Muscle layer of colon (tissue), 2 donors: ENCODE measurements around the gene DPP6.

Experiments
- H3K27ac ChIP-seq: one replicate; pipeline ENCODE4 v1.7.0; 2013; ENCODE audit warnings: low read depth, mild to moderate bottlenecking, low read length, moderate library complexity
- H3K27me3 ChIP-seq, 2 donors: one replicate each; pipeline ENCODE4 v1.7.0; 2013; ENCODE audit warnings: low read length in 2 of 2, mild to moderate bottlenecking in 2 of 2; ENCODE audit not compliant: insufficient read depth in 2 of 2, control insufficient read depth in 1 of 2
- H3K36me3 ChIP-seq: one replicate; pipeline ENCODE4 v1.7.0; 2013; ENCODE audit warnings: mild to moderate bottlenecking, low read length; ENCODE audit not compliant: insufficient read depth
- H3K4me1 ChIP-seq: one replicate; pipeline ENCODE4 v1.7.0; 2013; ENCODE audit warnings: mild to moderate bottlenecking, low read length; ENCODE audit not compliant: insufficient read depth
- H3K4me3 ChIP-seq, 2 donors: one replicate each; pipeline ENCODE4 v1.7.0; 2013; ENCODE audit warnings: low read length in 2 of 2, low read depth in 1 of 2, mild to moderate bottlenecking in 1 of 2, moderate library complexity in 1 of 2
- H3K9ac ChIP-seq: one replicate; pipeline ENCODE4 v1.7.0; 2013; ENCODE audit warnings: low read length
- H3K9me3 ChIP-seq: one replicate; pipeline ENCODE4 v1.7.0; 2013; ENCODE audit warnings: mild to moderate bottlenecking, low read length
- donor health status: abdominal sarcoma.
- donor health status: Adenocarcinoma of cecum.

The DPP6 gene

DNA sequence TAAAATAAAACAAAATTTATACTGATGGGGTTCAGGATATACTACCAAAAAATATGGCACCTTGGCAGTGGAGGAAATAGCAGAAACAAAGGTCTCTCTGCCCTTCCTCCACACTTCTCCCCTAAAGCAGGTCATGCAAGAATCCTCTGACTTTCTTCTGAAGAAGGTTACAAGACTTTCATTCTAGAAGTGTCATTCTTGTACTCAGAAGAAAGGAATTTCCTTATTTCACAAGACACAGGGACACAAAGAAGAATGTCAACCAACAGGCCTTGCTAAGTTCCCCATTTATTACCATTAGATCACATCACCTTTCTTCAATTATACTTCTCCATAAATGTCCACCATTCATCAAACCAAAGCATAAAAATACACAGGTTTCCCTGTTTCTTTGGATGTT lies 480.6 kb downstream of the DPP6 start:
- H3K9me3 ChIP-seq = no peaks in the 10 kb centered on the region
- no peaks in the 10 kb centered on the region for H3K36me3 ChIP-seq
- no peak overlapping the region for H3K4me3 ChIP-seq
- H3K27me3 ChIP-seq = no peaks in the 10 kb centered on the region
- H3K27ac ChIP-seq = no peak overlapping the region
- no peak overlapping the region for H3K9ac ChIP-seq
- H3K4me1 ChIP-seq = no peaks in the 10 kb centered on the region

DNA sequence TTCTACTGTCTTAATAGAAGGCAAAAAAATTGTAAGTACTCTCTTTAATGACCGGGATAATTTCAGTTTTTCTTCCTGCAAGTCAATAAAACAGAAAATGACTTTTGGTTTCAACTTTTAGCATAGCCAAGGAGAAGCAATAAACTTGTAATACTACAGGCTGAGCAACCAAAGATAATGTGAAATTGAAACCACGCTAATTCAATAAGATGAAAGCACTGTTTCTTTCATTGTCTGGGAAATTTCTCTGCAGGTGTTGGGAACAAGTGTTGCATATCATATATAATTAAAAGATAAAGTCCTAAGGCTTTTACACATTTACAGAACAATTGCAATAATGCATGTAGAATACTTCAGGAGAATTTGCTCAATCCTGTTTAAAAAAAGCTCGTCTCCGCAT lies 488.4 kb downstream of the DPP6 start:
- H3K9ac ChIP-seq = no peak overlapping the region
- H3K9me3 ChIP-seq = no peaks in the 10 kb centered on the region
- H3K27me3 ChIP-seq = no peaks in the 10 kb centered on the region
- H3K27ac ChIP-seq = no peak overlapping the region
- no peaks in the 10 kb centered on the region for H3K4me1 ChIP-seq
- H3K36me3 ChIP-seq = no peaks in the 10 kb centered on the region
- H3K4me3 ChIP-seq = no peak overlapping the region

DNA sequence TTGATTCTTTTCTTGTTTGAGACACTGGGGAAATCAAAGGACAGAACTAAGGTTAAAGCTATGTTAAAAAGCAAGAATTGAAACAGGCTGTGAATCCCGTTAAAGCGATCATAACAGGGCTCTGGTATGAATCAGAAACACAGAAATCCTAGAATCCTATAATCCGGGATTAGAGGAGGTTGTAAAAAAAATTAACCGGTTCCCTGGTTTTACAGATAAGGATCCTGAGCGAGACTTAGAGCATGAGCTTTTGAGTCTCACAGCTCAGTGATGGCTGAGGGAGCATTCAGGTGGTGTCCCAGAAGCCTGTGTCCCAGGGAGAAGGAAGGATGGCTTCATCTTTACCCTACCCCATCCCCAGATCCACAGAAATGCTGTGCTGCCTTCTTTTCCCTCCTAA lies 489.4 kb downstream of the DPP6 start:
- H3K9me3 ChIP-seq = no peaks in the 10 kb centered on the region
- no peak overlapping the region for H3K4me3 ChIP-seq
- no peak overlapping the region for H3K27ac ChIP-seq
- no peak overlapping the region for H3K9ac ChIP-seq
- H3K27me3 ChIP-seq = no peaks in the 10 kb centered on the region
- H3K4me1 ChIP-seq = no peaks in the 10 kb centered on the region
- no peaks in the 10 kb centered on the region for H3K36me3 ChIP-seq

DNA sequence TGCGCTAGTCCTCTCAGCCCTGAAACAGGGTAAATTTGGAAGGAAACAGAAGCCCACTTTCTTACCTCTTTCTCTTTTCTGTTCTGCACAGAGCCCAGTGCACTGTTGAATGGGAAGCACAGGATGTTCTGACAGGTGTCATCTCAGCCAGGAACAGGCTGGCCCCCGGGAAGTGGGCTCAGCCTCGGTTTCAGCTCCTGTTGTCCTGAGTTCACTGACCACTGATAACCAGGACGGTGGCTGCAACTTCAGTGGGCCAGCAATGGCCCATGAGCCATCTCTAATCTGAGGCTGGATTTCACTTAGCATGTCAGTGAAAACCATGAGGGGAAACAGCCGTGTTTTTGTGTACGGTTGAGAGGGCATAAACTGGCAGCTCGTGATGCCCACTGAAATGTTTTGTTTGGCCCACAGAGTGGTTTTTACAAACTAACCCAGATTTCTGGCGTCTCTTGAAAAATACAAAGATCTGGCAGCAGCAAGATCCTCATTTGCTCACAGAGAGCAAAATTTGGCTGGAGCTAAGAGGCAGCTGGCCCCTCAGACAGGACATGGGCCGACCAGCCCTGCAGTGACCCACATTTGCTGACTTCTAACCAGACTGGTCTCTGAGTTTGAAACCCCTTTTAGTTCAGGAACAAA lies 494.9 kb downstream of the DPP6 start:
- Histone ChIP-seq H3K4me3 (no peak overlapping the region), H3K27me3 (no peaks in the 10 kb centered on the region)

DNA sequence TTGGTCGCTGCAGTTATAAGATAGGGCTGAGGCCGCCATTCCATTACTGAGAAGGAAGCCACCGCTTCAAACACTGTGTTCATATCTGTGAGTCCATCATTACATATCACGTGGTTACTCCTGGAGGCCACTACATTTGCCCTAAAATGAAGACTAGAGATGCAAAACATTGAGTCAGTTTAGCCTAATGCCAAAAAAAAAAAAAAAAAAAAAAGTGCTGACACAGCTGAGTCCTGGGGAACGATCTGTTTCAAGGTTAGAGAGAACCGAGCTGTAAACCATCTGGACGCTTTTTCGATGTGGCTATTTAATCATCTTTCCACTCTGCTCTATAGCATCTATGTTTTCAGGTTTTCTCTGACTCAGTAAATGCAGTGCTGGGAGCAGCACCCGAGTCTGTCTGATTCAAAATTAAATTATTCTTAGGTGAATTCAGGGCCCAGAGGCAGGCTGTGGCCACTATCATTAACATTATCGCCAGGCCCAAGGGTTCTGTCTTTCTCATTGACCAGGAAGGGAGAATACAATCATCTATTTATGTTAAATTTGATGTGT lies 501.6 kb downstream of the DPP6 start:
- Histone ChIP-seq H3K9ac (no peak overlapping the region), H3K4me1 (no peaks in the 10 kb centered on the region), H3K4me3 (no peak overlapping the region), H3K27ac (no peak overlapping the region), H3K9me3 (no peaks in the 10 kb centered on the region), H3K27me3 (no peaks in the 10 kb centered on the region), H3K36me3 (no peaks in the 10 kb centered on the region)

More for the DNA sequence above, 494.9 kb downstream of the DPP6 start:
- Histone ChIP-seq H3K36me3 (no peaks in the 10 kb centered on the region), H3K4me1 (no peaks in the 10 kb centered on the region), H3K9me3 (no peaks in the 10 kb centered on the region), H3K27ac (no peak overlapping the region), H3K9ac (no peak overlapping the region)

DNA sequence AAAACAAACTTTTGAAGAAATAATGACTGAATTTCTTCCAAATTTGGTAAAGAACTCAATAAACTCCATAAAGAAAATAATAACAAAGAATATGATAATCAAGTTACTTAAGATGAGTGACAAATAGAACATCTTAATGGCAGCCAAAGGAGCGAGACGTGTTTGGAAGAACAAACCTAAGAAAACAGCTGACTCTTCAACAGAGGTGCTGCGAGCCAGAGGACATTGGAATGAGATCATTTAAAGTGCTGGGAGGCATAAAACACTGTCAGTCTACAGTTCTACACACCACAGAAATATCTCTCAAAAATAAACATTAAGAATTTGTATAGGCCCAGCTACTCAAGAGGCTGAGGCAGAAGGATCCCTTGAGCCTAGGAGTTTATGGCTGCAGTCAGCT lies 507.3 kb downstream of the DPP6 start:
- no peaks in the 10 kb centered on the region for H3K9me3 ChIP-seq
- H3K9ac ChIP-seq = no peak overlapping the region
- no peaks in the 10 kb centered on the region for H3K27me3 ChIP-seq
- no peak overlapping the region for H3K27ac ChIP-seq
- H3K4me1 ChIP-seq = no peaks in the 10 kb centered on the region
- H3K36me3 ChIP-seq = no peaks in the 10 kb centered on the region
- no peak overlapping the region for H3K4me3 ChIP-seq

DNA sequence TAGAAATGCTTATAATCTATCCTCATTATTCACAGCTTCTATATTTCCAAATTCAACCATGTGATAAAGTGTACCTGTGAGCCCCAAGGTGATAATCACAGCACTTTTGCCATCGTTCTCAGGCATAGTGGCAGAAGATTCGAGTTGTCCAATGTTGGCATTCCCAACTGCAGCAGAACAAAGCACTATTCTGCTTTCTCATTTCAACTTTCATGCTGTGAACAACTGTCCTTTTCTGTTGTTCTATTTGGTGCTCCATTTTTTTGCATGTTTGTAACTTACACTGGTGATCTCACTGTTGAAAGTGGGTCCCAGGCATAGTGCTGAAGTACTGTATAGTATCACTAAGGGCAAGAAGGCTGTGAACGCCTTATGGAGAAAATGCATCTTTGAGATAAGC lies 512.5 kb downstream of the DPP6 start:
- Histone ChIP-seq H3K36me3 (no peaks in the 10 kb centered on the region), H3K4me1 (no peaks in the 10 kb centered on the region), H3K9me3 (no peaks in the 10 kb centered on the region), H3K27me3 (no peaks in the 10 kb centered on the region), H3K9ac (no peak overlapping the region), H3K27ac (no peak overlapping the region), H3K4me3 (no peak overlapping the region)

DNA sequence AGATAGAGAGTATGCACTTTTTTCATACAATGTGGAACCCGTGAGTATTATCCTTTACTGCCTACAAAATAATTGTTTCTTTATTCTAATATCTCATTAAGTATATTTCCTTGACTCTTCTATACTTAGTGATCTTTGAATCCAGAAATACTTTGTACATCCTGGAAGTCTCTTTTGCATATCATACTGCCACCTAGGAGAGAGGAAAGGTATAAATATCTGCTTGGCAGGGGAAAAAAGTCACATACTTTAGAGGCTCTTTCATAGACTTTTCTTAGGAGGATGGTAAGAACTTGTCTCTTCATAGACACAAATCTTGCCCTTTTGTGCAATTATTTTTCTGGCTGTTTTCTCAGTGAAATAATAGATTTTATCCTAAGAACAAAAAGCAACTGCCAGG lies 514.7 kb downstream of the DPP6 start:
- Histone ChIP-seq H3K27ac (no peak overlapping the region), H3K36me3 (no peaks in the 10 kb centered on the region)

DNA sequence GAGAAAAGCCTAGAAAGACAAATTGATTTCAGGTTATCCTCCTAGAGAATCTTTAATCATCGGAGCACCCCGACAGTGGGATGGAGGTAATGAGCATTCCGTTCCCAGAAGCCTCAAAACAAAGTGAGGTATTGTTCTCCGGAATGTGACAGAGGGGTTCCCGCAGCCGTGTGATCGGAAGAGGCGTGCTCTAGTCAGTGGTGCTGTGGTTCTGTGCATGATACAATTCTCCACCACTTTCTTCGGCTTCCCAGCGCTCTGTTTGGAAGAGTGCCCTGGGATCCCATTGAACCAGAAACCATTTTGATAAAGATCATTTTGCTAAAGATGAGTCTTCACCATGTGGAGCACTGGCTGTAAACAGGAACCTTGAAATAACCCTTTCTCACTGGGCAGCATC lies 516.1 kb downstream of the DPP6 start:
- Histone ChIP-seq H3K27ac (no peak overlapping the region), H3K4me1 (no peaks in the 10 kb centered on the region), H3K27me3 (no peaks in the 10 kb centered on the region), H3K9ac (no peak overlapping the region), H3K4me3 (no peak overlapping the region), H3K36me3 (no peaks in the 10 kb centered on the region), H3K9me3 (no peaks in the 10 kb centered on the region)

More for the DNA sequence above, 514.7 kb downstream of the DPP6 start:
- Histone ChIP-seq H3K9me3 (no peaks in the 10 kb centered on the region), H3K4me1 (no peaks in the 10 kb centered on the region), H3K9ac (no peak overlapping the region), H3K4me3 (no peak overlapping the region), H3K27me3 (no peaks in the 10 kb centered on the region)

DNA sequence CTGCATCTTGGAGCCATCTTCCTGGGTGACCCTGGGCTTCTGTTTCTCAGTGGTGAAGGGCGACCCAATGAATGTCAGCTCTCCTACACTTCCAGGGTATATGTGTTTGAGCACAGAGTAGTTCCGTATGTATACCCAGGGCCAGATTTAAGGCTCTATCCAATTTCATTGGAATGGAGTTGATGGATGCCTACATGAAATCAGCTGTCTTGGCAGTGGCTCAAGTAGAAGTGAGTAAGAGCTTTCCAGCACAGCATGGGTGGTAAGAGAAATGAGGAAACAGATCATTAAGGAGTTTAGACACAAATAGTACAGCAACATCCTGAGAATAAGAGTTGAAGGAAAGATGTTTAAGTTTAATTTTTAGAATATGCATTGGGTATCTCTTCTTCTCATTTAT lies 517.7 kb downstream of the DPP6 start:
- no peaks in the 10 kb centered on the region for H3K36me3 ChIP-seq
- H3K9ac ChIP-seq = no peak overlapping the region
- H3K27ac ChIP-seq = no peak overlapping the region
- H3K9me3 ChIP-seq = no peaks in the 10 kb centered on the region
- H3K4me1 ChIP-seq = no peaks in the 10 kb centered on the region
- no peaks in the 10 kb centered on the region for H3K27me3 ChIP-seq
- no peak overlapping the region for H3K4me3 ChIP-seq

DNA sequence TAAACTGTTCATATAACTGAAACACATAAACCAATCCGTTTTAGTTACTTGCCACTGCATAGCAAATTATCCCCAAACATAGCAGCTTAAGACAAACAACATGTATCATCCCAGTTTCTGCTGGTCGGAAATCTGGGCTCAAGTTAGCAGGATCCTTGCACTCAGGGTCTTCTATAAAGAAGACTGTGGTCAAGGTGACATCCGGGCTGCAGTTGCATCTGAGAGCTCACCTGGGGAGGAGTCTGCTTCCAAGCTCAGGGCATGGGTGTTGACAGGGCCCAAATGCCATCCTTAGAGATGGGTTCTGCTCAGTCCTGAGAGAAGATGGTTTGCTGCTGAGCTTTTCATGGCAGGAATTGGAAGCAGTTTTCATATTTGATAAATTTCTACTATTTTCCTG lies 519.6 kb downstream of the DPP6 start:
- no peaks in the 10 kb centered on the region for H3K9me3 ChIP-seq

DNA sequence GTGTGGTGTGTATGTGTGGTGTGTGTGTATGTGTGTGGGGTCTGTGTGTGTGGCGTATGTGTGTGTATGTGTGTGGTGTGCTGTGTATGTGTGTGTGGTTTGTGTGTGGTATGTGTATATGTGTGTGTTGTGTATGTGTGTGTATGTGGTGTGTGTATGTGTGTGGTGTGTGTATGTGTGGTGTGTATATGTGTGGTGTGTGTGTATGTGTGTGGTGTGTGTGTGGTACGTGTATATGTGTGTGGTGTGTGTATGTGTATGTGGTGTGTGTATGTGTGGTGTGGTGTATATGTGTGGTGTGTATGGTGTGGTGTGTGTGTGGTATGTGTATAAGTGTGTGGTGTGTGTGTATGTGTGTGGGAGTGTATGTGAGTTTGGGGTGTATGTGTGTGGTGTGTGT lies 522.0 kb downstream of the DPP6 start:
- Histone ChIP-seq H3K9me3 (no peaks in the 10 kb centered on the region), H3K4me1 (no peaks in the 10 kb centered on the region), H3K9ac (no peak overlapping the region), H3K36me3 (no peaks in the 10 kb centered on the region), H3K4me3 (no peak overlapping the region), H3K27ac (no peak overlapping the region), H3K27me3 (no peaks in the 10 kb centered on the region)

More for the DNA sequence above, 519.6 kb downstream of the DPP6 start:
- no peak overlapping the region for H3K9ac ChIP-seq
- no peak overlapping the region for H3K4me3 ChIP-seq
- no peaks in the 10 kb centered on the region for H3K36me3 ChIP-seq
- H3K27me3 ChIP-seq = no peaks in the 10 kb centered on the region
- no peak overlapping the region for H3K27ac ChIP-seq
- no peaks in the 10 kb centered on the region for H3K4me1 ChIP-seq
